CD4-positive, alpha-beta T cell treated with Interleukin-6 for 4 hours (primary cell): Measurements from ENCODE around the gene BCL11A.

ENCODE experiments used
- DNase-seq: peaks from one replicate; pipeline ENCODE4 v3.0.0-alpha.2; 2020; ENCODE audit warnings: mixed read lengths

Gene BCL11A

GRCh38 chr2:60502144-60502543 is 51.3 kb downstream of the BCL11A start:
- no peak for DNase-seq

DNA sequence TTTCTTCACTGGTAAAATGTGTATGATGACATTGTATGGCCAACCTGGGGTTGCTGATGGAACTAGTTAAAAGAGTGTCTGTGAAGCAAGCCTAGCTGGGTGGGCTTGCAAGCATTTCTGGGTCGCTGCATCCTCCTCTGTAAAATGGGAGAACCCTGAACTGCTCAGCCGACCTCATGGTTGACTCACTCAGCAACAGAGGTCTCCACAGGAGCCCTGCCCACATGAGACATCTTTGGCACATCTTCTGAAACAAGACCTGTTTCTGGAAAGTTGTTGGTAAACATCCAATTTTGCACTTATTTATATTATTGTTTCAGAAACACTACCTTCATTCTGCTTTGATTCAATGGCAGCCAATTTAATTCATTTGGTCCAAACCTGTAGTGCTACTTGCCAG is 52.6 kb downstream of the BCL11A start:
- DNase-seq: no peak

- no peak for DNase-seq
Observed at GRCh38 chr2:60499651-60500265, 53.7 kb downstream of the BCL11A start.

GRCh38 chr2:60498816-60499429 is 54.5 kb downstream of the BCL11A start:
- no peak for DNase-seq

- no peak for DNase-seq
Observed at GRCh38 chr2:60498127-60498815, 55.2 kb downstream of the BCL11A start.

GRCh38 chr2:60497500-60497899 is 56.0 kb downstream of the BCL11A start:
- no peak for DNase-seq

DNA sequence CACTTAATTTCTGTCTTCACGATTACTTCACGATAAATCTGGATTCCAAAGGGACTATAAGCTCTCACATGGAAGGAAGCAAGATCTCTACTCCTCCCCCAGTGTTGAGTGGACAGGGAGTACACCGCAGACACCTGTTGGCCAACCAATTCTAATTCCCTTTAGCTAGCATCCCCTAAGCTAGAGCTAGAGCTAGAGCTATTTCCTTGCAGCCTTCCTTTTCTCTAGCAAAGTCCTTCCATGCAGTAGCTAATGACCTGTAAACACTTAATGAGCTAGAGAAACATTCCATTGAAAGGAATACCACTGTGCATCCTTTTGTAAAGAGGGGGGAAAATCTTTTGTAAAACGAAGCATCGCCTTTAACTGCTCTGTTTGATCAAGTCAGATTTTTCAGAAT is 56.5 kb downstream of the BCL11A start:
- no peak for DNase-seq

- DNase-seq: no peak
Observed at GRCh38 chr2:60496475-60496874, 57.0 kb downstream of the BCL11A start.

DNA sequence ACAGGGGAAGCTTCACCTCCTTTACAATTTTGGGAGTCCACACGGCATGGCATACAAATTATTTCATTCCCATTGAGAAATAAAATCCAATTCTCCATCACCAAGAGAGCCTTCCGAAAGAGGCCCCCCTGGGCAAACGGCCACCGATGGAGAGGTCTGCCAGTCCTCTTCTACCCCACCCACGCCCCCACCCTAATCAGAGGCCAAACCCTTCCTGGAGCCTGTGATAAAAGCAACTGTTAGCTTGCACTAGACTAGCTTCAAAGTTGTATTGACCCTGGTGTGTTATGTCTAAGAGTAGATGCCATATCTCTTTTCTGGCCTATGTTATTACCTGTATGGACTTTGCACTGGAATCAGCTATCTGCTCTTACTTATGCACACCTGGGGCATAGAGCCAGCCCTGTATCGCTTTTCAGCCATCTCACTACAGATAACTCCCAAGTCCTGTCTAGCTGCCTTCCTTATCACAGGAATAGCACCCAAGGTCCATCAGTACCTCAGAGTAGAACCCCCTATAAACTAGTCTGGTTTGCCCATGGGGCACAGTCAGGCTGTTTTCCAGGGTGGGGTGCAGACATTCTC is 58.3 kb downstream of the BCL11A start:
- DNase-seq: no peak

GRCh38 chr2:60493804-60494387 is 59.6 kb downstream of the BCL11A start:
- DNase-seq: no peak

DNA sequence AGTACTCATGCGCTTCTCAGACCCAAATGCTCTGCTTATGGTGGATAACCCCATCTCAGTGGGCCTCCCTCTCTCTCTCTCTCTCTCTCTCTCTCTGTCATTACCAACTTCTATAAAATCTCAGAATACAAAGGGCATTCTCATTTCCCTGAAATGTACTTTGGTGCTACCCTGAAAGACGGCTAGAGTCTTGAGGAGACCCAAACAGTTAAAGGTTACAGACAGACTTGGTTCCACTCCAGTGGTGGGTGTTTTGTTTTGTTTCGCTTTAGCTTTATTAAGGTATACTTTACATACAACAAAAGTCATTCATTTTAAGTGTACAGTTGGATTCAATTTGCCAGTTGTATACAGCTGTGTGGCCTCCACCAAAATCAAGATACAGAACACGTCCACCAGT is 60.9 kb downstream of the BCL11A start:
- DNase-seq: no peak

DNA sequence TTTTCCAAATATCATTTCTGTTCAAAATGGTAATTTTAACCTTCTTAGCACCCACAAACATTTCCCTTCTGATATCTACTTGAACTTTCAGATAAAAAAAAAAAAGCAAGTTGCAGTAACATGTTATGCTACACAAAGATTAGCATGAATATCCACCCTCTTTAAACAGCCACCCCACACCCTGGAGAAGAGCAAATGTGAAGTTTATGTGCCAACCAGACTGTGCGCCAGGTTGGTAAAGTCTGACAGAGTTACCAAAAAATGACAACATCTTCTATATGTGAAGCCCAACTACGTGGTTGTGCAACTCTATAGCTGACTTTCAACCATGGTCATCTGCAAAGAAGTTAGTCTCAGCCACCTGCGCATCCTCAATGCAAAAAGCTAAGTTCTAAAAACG is 62.6 kb downstream of the BCL11A start:
- DNase-seq: no peak

DNA sequence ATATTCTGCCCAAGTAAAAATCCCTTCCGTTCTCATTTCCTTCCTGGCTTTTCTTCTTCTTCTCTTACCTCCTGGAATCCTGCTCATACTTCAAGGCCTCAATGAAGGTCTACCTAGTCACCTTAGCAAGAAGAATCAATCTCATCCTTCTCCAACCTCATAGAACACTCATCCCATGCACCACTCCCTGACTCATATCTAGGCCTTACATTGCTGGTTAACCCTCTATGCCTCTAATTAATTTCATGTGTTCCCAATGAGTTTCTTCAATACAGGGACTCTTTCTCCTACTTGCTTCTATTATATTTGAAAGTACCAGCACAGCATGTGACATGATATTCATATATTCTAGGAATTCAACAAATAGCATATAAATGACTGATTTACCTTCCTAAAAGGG is 63.0 kb downstream of the BCL11A start:
- no peak for DNase-seq

- no peak for DNase-seq
Observed at GRCh38 chr2:60489289-60489688, 64.2 kb downstream of the BCL11A start.

GRCh38 chr2:60488291-60488690 is 65.2 kb downstream of the BCL11A start:
- no peak for DNase-seq

GRCh38 chr2:60487174-60487573 is 66.3 kb downstream of the BCL11A start:
- DNase-seq: no peak

DNA sequence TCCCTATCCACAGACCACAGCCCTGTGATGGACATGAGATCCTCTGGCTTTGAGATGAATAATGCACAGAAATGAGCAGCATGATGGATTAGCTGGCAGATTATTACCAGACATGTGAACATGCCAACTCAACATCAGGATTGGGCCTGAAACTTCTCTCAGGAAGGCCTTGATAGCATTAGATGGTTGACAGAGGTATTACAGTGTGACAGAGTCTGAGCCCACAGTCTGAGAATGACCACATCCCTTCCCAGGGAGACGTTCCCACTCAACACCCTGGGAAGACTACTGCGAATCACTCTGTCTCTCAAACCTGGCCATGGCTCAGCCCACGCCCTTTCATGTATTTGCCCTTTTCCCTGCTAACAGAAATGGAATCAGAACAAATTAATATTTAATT is 66.9 kb downstream of the BCL11A start:
- DNase-seq: no peak

DNA sequence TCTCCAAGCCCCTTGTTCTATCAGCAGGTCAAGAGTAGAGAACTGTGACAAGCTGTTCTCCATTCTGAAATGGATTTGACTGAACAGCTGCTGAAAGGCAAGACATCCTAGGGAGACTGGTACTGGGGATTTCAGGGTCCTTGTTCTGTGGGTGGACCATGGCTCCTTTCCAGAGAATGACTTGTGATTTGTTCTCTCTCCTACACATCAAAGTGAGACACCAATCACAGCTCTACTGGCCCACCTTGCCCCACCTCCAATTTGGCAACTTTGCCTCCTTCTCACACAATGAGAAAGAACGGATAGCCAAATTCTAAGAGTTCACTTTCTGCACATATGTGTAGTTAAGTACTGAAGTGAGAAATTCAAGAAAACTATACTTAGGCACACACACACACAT is 67.4 kb downstream of the BCL11A start:
- no peak for DNase-seq

DNA sequence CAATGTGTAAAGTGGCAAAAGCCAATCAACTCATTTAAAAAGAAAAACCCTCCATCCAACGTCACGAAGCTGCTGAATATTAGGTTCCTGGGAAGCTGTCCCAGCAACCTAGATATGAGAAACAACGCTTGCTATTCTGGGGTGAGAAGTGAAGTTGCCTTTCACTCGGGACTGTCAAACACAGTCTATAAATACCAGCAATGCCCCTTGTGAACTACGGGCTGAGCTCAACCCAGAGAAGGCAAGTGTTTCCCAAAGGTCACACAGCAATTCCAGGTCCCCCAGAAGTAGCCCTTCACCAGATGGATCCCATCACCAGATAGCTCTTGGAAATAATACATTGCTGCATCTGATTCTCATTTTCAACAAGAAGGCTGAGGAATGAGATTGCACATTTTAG is 67.9 kb downstream of the BCL11A start:
- DNase-seq: no peak

GRCh38 chr2:60485055-60485454 is 68.4 kb downstream of the BCL11A start:
- no peak for DNase-seq

- DNase-seq: no peak
Observed at GRCh38 chr2:60484133-60484645, 69.3 kb downstream of the BCL11A start.

DNA sequence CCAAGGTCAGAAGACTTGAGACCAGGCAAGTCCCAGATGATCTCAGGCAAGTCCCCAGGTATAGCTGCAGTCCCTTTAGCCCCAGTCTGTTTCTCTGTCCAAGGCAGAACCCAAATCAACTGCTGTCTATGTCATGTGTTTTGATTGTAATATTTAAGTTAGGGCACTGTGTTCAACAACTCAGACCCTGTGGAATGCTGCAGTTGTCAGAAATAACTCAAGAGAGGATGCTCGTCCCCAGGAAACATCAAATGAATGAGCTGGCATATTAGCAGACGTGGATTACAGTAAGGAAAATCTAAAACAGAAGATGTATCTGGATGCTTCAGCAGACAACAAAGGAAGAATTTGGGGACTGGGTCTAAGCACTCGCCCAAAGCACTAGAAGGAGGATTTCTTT is 70.1 kb downstream of the BCL11A start:
- no peak for DNase-seq

- DNase-seq: no peak
Observed at GRCh38 chr2:60482222-60482621, 71.2 kb downstream of the BCL11A start.

DNA sequence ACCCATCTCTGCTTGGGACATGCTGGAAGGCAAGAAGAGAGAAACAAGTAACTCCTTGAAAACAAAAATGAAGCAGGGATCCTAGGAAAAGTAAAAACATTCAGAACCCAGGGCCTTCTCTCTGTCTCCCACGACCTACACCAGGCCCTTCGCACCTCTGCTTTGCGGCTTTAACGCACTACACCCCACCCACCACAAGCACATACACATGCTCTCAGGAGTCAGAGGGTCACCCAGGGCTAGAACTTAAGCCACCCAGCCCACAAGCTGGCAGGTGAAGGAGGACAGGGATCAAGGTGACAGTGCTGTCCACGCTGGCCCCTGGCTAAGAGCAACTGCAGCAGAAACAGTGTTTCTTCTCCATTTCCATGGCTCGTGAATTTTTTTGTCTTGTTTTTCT is 72.2 kb downstream of the BCL11A start:
- DNase-seq: no peak
